MCF 10A (cell line): ENCODE results near the gene DUS1L. TPM values are rescaled to one million over a fixed set of nuclear protein-coding genes. Genes with fewer than 3 reads are reported as not detected.

Source experiments
- BruUV-seq: library from RNA; stranded (reverse); fragments of 400-500 nt; replicated peaks from 2 replicates; lab custom pipeline; 2021; lab: Mats Ljungman, UMichigan
- CTCF ChIA-PET: fragments of 300-600 bp; sonication (Branson Sonifier 250); formaldehyde crosslinking; extraction: SDS; loops from one replicate; lab custom pipeline; 2021; ENCODE audit warnings: antibody characterized with exemption, inconsistent platforms; lab: Yijun Ruan, JAX
- POLR2A ChIA-PET: fragments of 300-600, 350-650 bp; sonication (Branson Sonifier 250); formaldehyde crosslinking; extraction: SDS; loops from one replicate; lab custom pipeline; 2020; ENCODE audit warnings: antibody characterized with exemption, inconsistent platforms; lab: Yijun Ruan, JAX
- DNase-seq: peaks from one replicate; pipeline ENCODE4 v3.0.0-alpha.2; 2018; ENCODE audit not compliant: unreplicated experiment
- H3K27ac Mint-ChIP-seq: one replicate; pipeline ENCODE4 v1.8.0; 2022; ENCODE audit warnings: mild to moderate bottlenecking, low read depth, mixed read lengths; ENCODE audit not compliant: unreplicated experiment
- H3K27me3 Mint-ChIP-seq: one replicate; pipeline ENCODE4 v1.8.0; 2022; ENCODE audit warnings: mixed read lengths; ENCODE audit not compliant: insufficient read depth, unreplicated experiment
- H3K36me3 Mint-ChIP-seq: one replicate; pipeline ENCODE4 v1.8.0; 2022; ENCODE audit warnings: mild to moderate bottlenecking, moderate library complexity, mixed read lengths; ENCODE audit not compliant: insufficient read depth, unreplicated experiment
- H3K4me1 Mint-ChIP-seq: one replicate; pipeline ENCODE4 v1.8.0; 2022; ENCODE audit warnings: mixed read lengths; ENCODE audit not compliant: insufficient read depth, unreplicated experiment
- H3K4me3 Mint-ChIP-seq: one replicate; pipeline ENCODE4 v1.8.0; 2022; ENCODE audit warnings: mild to moderate bottlenecking, moderate library complexity, mixed read lengths; ENCODE audit not compliant: unreplicated experiment
- H3K9me3 Mint-ChIP-seq: one replicate; pipeline ENCODE4 v1.8.0; 2022; ENCODE audit warnings: mixed read lengths; ENCODE audit not compliant: unreplicated experiment
- CTCF ChIP-seq: fragments of 200-600 bp; IDR thresholded peaks from one replicate; pipeline ENCODE4 v1.8.0; 2022; ENCODE audit warnings: antibody characterized with exemption, mild to moderate bottlenecking; ENCODE audit not compliant: unreplicated experiment
- intact Hi-C: fragments of 100-400 bp; cut with micrococcal nuclease; formaldehyde crosslinking; loops from 2 replicates; pipeline ENCODE4 v1.14.1; 2022
- total RNA-seq: library from RNA; stranded (reverse); gene quantifications from 2 replicates; pipeline ENCODE4 v1.2.3, GENCODE V29; 2022

Gene DUS1L
- total RNA-seq, 1 experiment from 2014 or later = 116 TPM

- H3K4me1 Mint-ChIP-seq = peaks cover 10% of the 10 kb centered on the region
- no peak for TF ChIP-seq CTCF
- H3K27ac Mint-ChIP-seq = no peak overlapping the region
- intact Hi-C loops = no loop called here
- H3K27me3 Mint-ChIP-seq = no peaks in the 10 kb centered on the region
- ChIA-PET POLR2A (interaction anchor here (0.5 kb wide), 1 partner anchor 79 kb away, joined by 3 read pairs; no protein-coding TSS in a partner anchor), CTCF (interaction anchor here (1.5 kb wide), 1 partner anchor 57 kb away, joined by 4 read pairs; the partner anchor contains the start of gene NOTUM)
- DNase-seq = no peak
- no peak overlapping the region for H3K4me3 Mint-ChIP-seq
- H3K36me3 Mint-ChIP-seq = peaks cover 5% of the 10 kb centered on the region
- no TSS peak for BruUV-seq
- H3K9me3 Mint-ChIP-seq = no peaks in the 10 kb centered on the region
Observed at GRCh38 chr17:82017612-82018151, 47.9 kb downstream of the DUS1L start.

- H3K27ac Mint-ChIP-seq = no peak overlapping the region
- no peaks in the 10 kb centered on the region for H3K27me3 Mint-ChIP-seq
- ChIA-PET CTCF (interaction anchor here (0.7 to 1.5 kb wide), 2 partner anchors 13 to 56 kb away, joined by 4 read pairs; partner anchors contain the start of gene NOTUM), POLR2A (interaction anchor here (1.4 kb wide), 1 partner anchor 25 kb away, joined by 4 read pairs; no protein-coding TSS in a partner anchor)
- DNase-seq = no peak
- peaks cover 5% of the 10 kb centered on the region for H3K36me3 Mint-ChIP-seq
- H3K4me1 Mint-ChIP-seq = peaks cover 10% of the 10 kb centered on the region
- H3K9me3 Mint-ChIP-seq = no peaks in the 10 kb centered on the region
- no TSS peak for BruUV-seq
- no peak for TF ChIP-seq CTCF
- no peak overlapping the region for H3K4me3 Mint-ChIP-seq
- intact Hi-C loops = no loop called here
Observed at GRCh38 chr17:82016875-82017459, 48.6 kb downstream of the DUS1L start.

GRCh38 chr17:82016061-82016874 is 49.3 kb downstream of the DUS1L start:
- Mint-ChIP-seq H3K4me3 (no peak overlapping the region), H3K27me3 (no peaks in the 10 kb centered on the region), H3K4me1 (peaks cover 6% of the 10 kb centered on the region), H3K36me3 (peaks cover 5% of the 10 kb centered on the region), H3K27ac (no peak overlapping the region), H3K9me3 (no peaks in the 10 kb centered on the region)
- no peak for DNase-seq
- intact Hi-C loops = no loop called here
- no peak for TF ChIP-seq CTCF
- ChIA-PET POLR2A (interaction anchor here (1.4 kb wide), 1 partner anchor 25 kb away, joined by 4 read pairs; no protein-coding TSS in a partner anchor), CTCF (interaction anchor here (0.7 to 1.5 kb wide), 3 partner anchors 13 to 57 kb away, joined by 4 to 10 read pairs (median 4); partner anchors contain the start of gene NOTUM)
- BruUV-seq = no TSS peak
